Measurements from ENCODE around the gene PRKAG2.

PRKAG2 gene

GRCh38 chr7:151659219-151659618 lies 217.7 kb downstream of the PRKAG2 start:
- Histone ChIP-seq H2BK5ac (ENCODE audit: low read length) (no peak overlapping the region), H2AK5ac (ENCODE audit: low read depth, low read length) (no peak overlapping the region), H2AFZ (ENCODE audit: low read length) (no peak overlapping the region), H3K27me3 (ENCODE audit: control insufficient read depth in 3 of 3, insufficient read depth in 3 of 3, low read depth in 1 of 3, low read length in 3 of 3) (peaks cover 0 to 2% (median 0%) of the 10 kb centered on the region in 3 experiments), H3K4me2 (ENCODE audit: insufficient read depth, low read length, poor library complexity, severe bottlenecking) (no peak overlapping the region), H3K4me1 (ENCODE audit: control insufficient read depth in 2 of 2, insufficient read depth in 1 of 2, low read depth in 1 of 2, low read length in 2 of 2) (peaks cover 0 to 7% of the 10 kb centered on the region in 2 donors), H3K27ac (replicated peaks; ENCODE audit: low read length) (no peak overlapping the region), H3K79me1 (ENCODE audit: low read depth, low read length) (no peaks in the 10 kb centered on the region), H3K23ac (ENCODE audit: low read depth, low read length, poor library complexity) (no peak overlapping the region), H2BK12ac (ENCODE audit: low read length) (no peak overlapping the region), H2BK120ac (ENCODE audit: low read depth, low read length) (no peak overlapping the region), H3K9ac (ENCODE audit: low read depth, low read length, poor library complexity) (no peak overlapping the region), H4K8ac (ENCODE audit: low read depth, low read length) (no peak overlapping the region), H3K4ac (ENCODE audit: low read length) (no peak overlapping the region), H4K91ac (ENCODE audit: low read depth, low read length, poor library complexity) (no peak overlapping the region), H3K36me3 (replicated peaks in 1 of 2; ENCODE audit: control insufficient read depth in 2 of 2, insufficient read depth in 2 of 2, low read length in 2 of 2) (no peaks in the 10 kb centered on the region), H3K18ac (ENCODE audit: low read length) (no peak overlapping the region), H3K4me3 (ENCODE audit: low read length in 2 of 2) (no peak overlapping the region), H3K9me3 (replicated peaks in 1 of 2; ENCODE audit: control insufficient read depth in 2 of 2, insufficient read depth in 1 of 2, low read depth in 1 of 2, low read length in 2 of 2) (no peaks in the 10 kb centered on the region), H3K14ac (ENCODE audit: low read length) (no peak overlapping the region), H2BK15ac (ENCODE audit: low read length) (no peak overlapping the region)
- WGBS, 2 donors (ENCODE audit: extremely low coverage in 2 of 2, insufficient read length in 2 of 2, insufficient replicate concordance in 1 of 2): no CpG with 5 or more reads among the region's 4 CpGs
- no peak for DNase-seq (ENCODE audit: low spot score)

- no peak for DNase-seq (ENCODE audit: low spot score)
- no CpG with 5 or more reads among the region's 1 CpG for WGBS, 2 donors (ENCODE audit: extremely low coverage in 2 of 2, insufficient read length in 2 of 2, insufficient replicate concordance in 1 of 2)
- H3K79me1 ChIP-seq (ENCODE audit: low read depth, low read length): no peaks in the 10 kb centered on the region
- H3K23ac ChIP-seq (ENCODE audit: low read depth, low read length, poor library complexity): no peak overlapping the region
- H2BK12ac ChIP-seq (ENCODE audit: low read length): no peak overlapping the region
- no peaks in the 10 kb centered on the region for H3K9me3 ChIP-seq (replicated peaks in 1 of 2; ENCODE audit: control insufficient read depth in 2 of 2, insufficient read depth in 1 of 2, low read depth in 1 of 2, low read length in 2 of 2)
- H2AK5ac ChIP-seq (ENCODE audit: low read depth, low read length): no peak overlapping the region
- no peak overlapping the region for H3K27ac ChIP-seq (replicated peaks; ENCODE audit: low read length)
- no peak overlapping the region for H2BK15ac ChIP-seq (ENCODE audit: low read length)
- peaks cover 0 to 2% (median 0%) of the 10 kb centered on the region in 3 experiments for H3K27me3 ChIP-seq (ENCODE audit: control insufficient read depth in 3 of 3, insufficient read depth in 3 of 3, low read depth in 1 of 3, low read length in 3 of 3)
- peaks cover 0 to 7% of the 10 kb centered on the region in 2 donors for H3K4me1 ChIP-seq (ENCODE audit: control insufficient read depth in 2 of 2, insufficient read depth in 1 of 2, low read depth in 1 of 2, low read length in 2 of 2)
- no peak overlapping the region for H2AFZ ChIP-seq (ENCODE audit: low read length)
- no peak overlapping the region for H3K18ac ChIP-seq (ENCODE audit: low read length)
- no peak overlapping the region for H2BK120ac ChIP-seq (ENCODE audit: low read depth, low read length)
- H3K14ac ChIP-seq (ENCODE audit: low read length): no peak overlapping the region
- no peak overlapping the region for H3K4ac ChIP-seq (ENCODE audit: low read length)
- H4K8ac ChIP-seq (ENCODE audit: low read depth, low read length): no peak overlapping the region
- H3K4me2 ChIP-seq (ENCODE audit: insufficient read depth, low read length, poor library complexity, severe bottlenecking): no peak overlapping the region
- H3K4me3 ChIP-seq (ENCODE audit: low read length in 2 of 2): no peak overlapping the region
- H4K91ac ChIP-seq (ENCODE audit: low read depth, low read length, poor library complexity): no peak overlapping the region
- H3K9ac ChIP-seq (ENCODE audit: low read depth, low read length, poor library complexity): no peak overlapping the region
- no peak overlapping the region for H2BK5ac ChIP-seq (ENCODE audit: low read length)
- no peaks in the 10 kb centered on the region for H3K36me3 ChIP-seq (replicated peaks in 1 of 2; ENCODE audit: control insufficient read depth in 2 of 2, insufficient read depth in 2 of 2, low read length in 2 of 2)
Observed at GRCh38 chr7:151658778-151659177, 218.1 kb downstream of the PRKAG2 start.

- no peak overlapping the region for H3K18ac ChIP-seq (ENCODE audit: low read length)
- no peak for DNase-seq (ENCODE audit: low spot score)
- no peak overlapping the region for H2BK15ac ChIP-seq (ENCODE audit: low read length)
- no peak overlapping the region for H4K8ac ChIP-seq (ENCODE audit: low read depth, low read length)
- H3K36me3 ChIP-seq (replicated peaks in 1 of 2; ENCODE audit: control insufficient read depth in 2 of 2, insufficient read depth in 2 of 2, low read length in 2 of 2): no peaks in the 10 kb centered on the region
- H2AK5ac ChIP-seq (ENCODE audit: low read depth, low read length): no peak overlapping the region
- H3K27me3 ChIP-seq (ENCODE audit: control insufficient read depth in 3 of 3, insufficient read depth in 3 of 3, low read depth in 1 of 3, low read length in 3 of 3): peaks cover 0 to 2% (median 0%) of the 10 kb centered on the region in 3 experiments
- H4K91ac ChIP-seq (ENCODE audit: low read depth, low read length, poor library complexity): no peak overlapping the region
- H3K4me2 ChIP-seq (ENCODE audit: insufficient read depth, low read length, poor library complexity, severe bottlenecking): no peak overlapping the region
- WGBS, 2 donors (ENCODE audit: extremely low coverage in 2 of 2, insufficient read length in 2 of 2, insufficient replicate concordance in 1 of 2): no CpG with 5 or more reads among the region's 3 CpGs
- H2BK5ac ChIP-seq (ENCODE audit: low read length): no peak overlapping the region
- no peak overlapping the region for H3K9ac ChIP-seq (ENCODE audit: low read depth, low read length, poor library complexity)
- H3K4me3 ChIP-seq (ENCODE audit: low read length in 2 of 2): no peak overlapping the region
- no peak overlapping the region for H2BK120ac ChIP-seq (ENCODE audit: low read depth, low read length)
- no peak overlapping the region for H3K4ac ChIP-seq (ENCODE audit: low read length)
- H3K79me1 ChIP-seq (ENCODE audit: low read depth, low read length): no peaks in the 10 kb centered on the region
- H3K14ac ChIP-seq (ENCODE audit: low read length): no peak overlapping the region
- no peaks in the 10 kb centered on the region for H3K9me3 ChIP-seq (replicated peaks in 1 of 2; ENCODE audit: control insufficient read depth in 2 of 2, insufficient read depth in 1 of 2, low read depth in 1 of 2, low read length in 2 of 2)
- no peak overlapping the region for H2AFZ ChIP-seq (ENCODE audit: low read length)
- no peak overlapping the region for H3K27ac ChIP-seq (replicated peaks; ENCODE audit: low read length)
- no peak overlapping the region for H3K23ac ChIP-seq (ENCODE audit: low read depth, low read length, poor library complexity)
- peaks cover 0 to 7% of the 10 kb centered on the region in 2 donors for H3K4me1 ChIP-seq (ENCODE audit: control insufficient read depth in 2 of 2, insufficient read depth in 1 of 2, low read depth in 1 of 2, low read length in 2 of 2)
- H2BK12ac ChIP-seq (ENCODE audit: low read length): no peak overlapping the region
Observed at GRCh38 chr7:151657173-151657572, 219.7 kb downstream of the PRKAG2 start.

GRCh38 chr7:151655555-151655954 lies 221.4 kb downstream of the PRKAG2 start:
- Histone ChIP-seq H3K4me2 (ENCODE audit: insufficient read depth, low read length, poor library complexity, severe bottlenecking) (no peak overlapping the region), H3K18ac (ENCODE audit: low read length) (no peak overlapping the region), H2BK12ac (ENCODE audit: low read length) (no peak overlapping the region), H3K14ac (ENCODE audit: low read length) (no peak overlapping the region), H2BK15ac (ENCODE audit: low read length) (no peak overlapping the region), H3K79me1 (ENCODE audit: low read depth, low read length) (no peaks in the 10 kb centered on the region), H2AK5ac (ENCODE audit: low read depth, low read length) (no peak overlapping the region), H4K91ac (ENCODE audit: low read depth, low read length, poor library complexity) (no peak overlapping the region), H3K4ac (ENCODE audit: low read length) (no peak overlapping the region), H3K27me3 (ENCODE audit: control insufficient read depth in 3 of 3, insufficient read depth in 3 of 3, low read depth in 1 of 3, low read length in 3 of 3) (peaks cover 0 to 2% (median 0%) of the 10 kb centered on the region in 3 experiments), H3K9ac (ENCODE audit: low read depth, low read length, poor library complexity) (no peak overlapping the region), H4K8ac (ENCODE audit: low read depth, low read length) (no peak overlapping the region), H2AFZ (ENCODE audit: low read length) (no peak overlapping the region), H3K9me3 (replicated peaks in 1 of 2; ENCODE audit: control insufficient read depth in 2 of 2, insufficient read depth in 1 of 2, low read depth in 1 of 2, low read length in 2 of 2) (no peaks in the 10 kb centered on the region), H3K36me3 (replicated peaks in 1 of 2; ENCODE audit: control insufficient read depth in 2 of 2, insufficient read depth in 2 of 2, low read length in 2 of 2) (no peaks in the 10 kb centered on the region), H2BK120ac (ENCODE audit: low read depth, low read length) (no peak overlapping the region), H2BK5ac (ENCODE audit: low read length) (no peak overlapping the region), H3K27ac (replicated peaks; ENCODE audit: low read length) (no peak overlapping the region), H3K4me3 (ENCODE audit: low read length in 2 of 2) (no peak overlapping the region), H3K4me1 (ENCODE audit: control insufficient read depth in 2 of 2, insufficient read depth in 1 of 2, low read depth in 1 of 2, low read length in 2 of 2) (peaks cover 0 to 6% of the 10 kb centered on the region in 2 donors), H3K23ac (ENCODE audit: low read depth, low read length, poor library complexity) (no peak overlapping the region)
- WGBS, 2 donors (ENCODE audit: extremely low coverage in 2 of 2, insufficient read length in 2 of 2, insufficient replicate concordance in 1 of 2): no CpG with 5 or more reads among the region's 3 CpGs
- DNase-seq (ENCODE audit: low spot score): no peak
